Measurements from ENCODE around the gene RAB21.

- TF ChIP-seq THAP7 (CRISPR knock-in tag; IDR thresholded peaks at IDR 0.05) (no peak), MXD3 (CRISPR knock-in tag; IDR thresholded peaks at IDR 0.05) (no peak), ZBTB33 (CRISPR knock-in tag; IDR thresholded peaks at IDR 0.05) (no peak), MYC (CRISPR knock-in tag; IDR thresholded peaks at IDR 0.05; ENCODE audit: borderline replicate concordance) (no peak), REST (IDR thresholded peaks at IDR 0.05; ENCODE audit: borderline replicate concordance in 1 of 2, low read depth in 1 of 2, low read length in 2 of 2) (no peak), SOX6 (IDR thresholded peaks at IDR 0.05) (no peak), SOX6 (CRISPR knock-in tag; IDR thresholded peaks at IDR 0.05) (no peak), ZFP36L2 (CRISPR knock-in tag; IDR thresholded peaks at IDR 0.05) (no peak), NFE2L2 (IDR thresholded peaks at IDR 0.05; ENCODE audit: low read length) (no peak), PATZ1 (CRISPR knock-in tag; IDR thresholded peaks at IDR 0.05) (no peak)
Measured at GRCh38 chr12:71708658-71709057, 46.0 kb upstream of the RAB21 start.

All from HepG2 (cell line).